Measurements from ENCODE around the gene TMEM106B.

Gene TMEM106B

GRCh38 chr7:12228024-12228423, 16.9 kb downstream of the TMEM106B start:
- no peak for DNase-seq (ENCODE audit: low read depth in 2 of 2)

GRCh38 chr7:12229046-12229445, 18.0 kb downstream of the TMEM106B start:
- DNase-seq (ENCODE audit: low read depth in 2 of 2), result no peak

GRCh38 chr7:12231097-12231496, 20.0 kb downstream of the TMEM106B start:
- DNase-seq (ENCODE audit: low read depth in 2 of 2), result no peak

- DNase-seq (ENCODE audit: low read depth in 2 of 2), result no peak
These were observed 22.1 kb downstream of the TMEM106B start for GRCh38 chr7:12233175-12233574.

GRCh38 chr7:12234334-12234865, 23.3 kb downstream of the TMEM106B start:
- no peak for DNase-seq (ENCODE audit: low read depth in 2 of 2)

- DNase-seq (ENCODE audit: low read depth in 2 of 2), result no peak
These were observed 24.9 kb downstream of the TMEM106B start for GRCh38 chr7:12235970-12236369.

GRCh38 chr7:12237007-12237406, 25.9 kb downstream of the TMEM106B start:
- no peak for DNase-seq (ENCODE audit: low read depth in 2 of 2)

- no peak for DNase-seq (ENCODE audit: low read depth in 2 of 2)
These were observed 28.7 kb downstream of the TMEM106B start for GRCh38 chr7:12239806-12240205.

GRCh38 chr7:12244129-12244528, 33.0 kb downstream of the TMEM106B start:
- DNase-seq (ENCODE audit: low read depth in 2 of 2), result no peak

GRCh38 chr7:12244694-12245093, 33.6 kb downstream of the TMEM106B start:
- DNase-seq (ENCODE audit: low read depth in 2 of 2), result no peak

GRCh38 chr7:12249706-12250105, 38.6 kb downstream of the TMEM106B start:
- DNase-seq (ENCODE audit: low read depth in 2 of 2), result no peak

GRCh38 chr7:12250232-12250631, 39.1 kb downstream of the TMEM106B start:
- no peak for DNase-seq (ENCODE audit: low read depth in 2 of 2)

- DNase-seq (ENCODE audit: low read depth in 2 of 2), result no peak
These were observed 45.0 kb downstream of the TMEM106B start for GRCh38 chr7:12256090-12256489.

GRCh38 chr7:12257582-12257981, 46.5 kb downstream of the TMEM106B start:
- DNase-seq (ENCODE audit: low read depth in 2 of 2), result no peak

- DNase-seq (ENCODE audit: low read depth in 2 of 2), result no peak
These were observed 47.0 kb downstream of the TMEM106B start for GRCh38 chr7:12258074-12258473.

GRCh38 chr7:12267542-12267941, 56.4 kb downstream of the TMEM106B start:
- no peak for DNase-seq (ENCODE audit: low read depth in 2 of 2)

- no peak for DNase-seq (ENCODE audit: low read depth in 2 of 2)
These were observed 58.2 kb downstream of the TMEM106B start for GRCh38 chr7:12269100-12269895.

GRCh38 chr7:12281038-12281437, 69.9 kb downstream of the TMEM106B start:
- DNase-seq (ENCODE audit: low read depth in 2 of 2), result no peak

- DNase-seq (ENCODE audit: low read depth in 2 of 2), result no peak
These were observed 76.8 kb downstream of the TMEM106B start for GRCh38 chr7:12287901-12288300.

- no peak for DNase-seq (ENCODE audit: low read depth in 2 of 2)
These were observed 78.9 kb downstream of the TMEM106B start for GRCh38 chr7:12289996-12290395.

GRCh38 chr7:12290761-12291160, 79.7 kb downstream of the TMEM106B start:
- DNase-seq (ENCODE audit: low read depth in 2 of 2), result no peak

GRCh38 chr7:12291870-12292269, 80.8 kb downstream of the TMEM106B start:
- no peak for DNase-seq (ENCODE audit: low read depth in 2 of 2)
